GM21529 (cell line): ENCODE measurements around the gene FGGY.
"Not testable (repeated sequence)": the region's sequence is repeated elsewhere in the genome, so short reads cannot be mapped to it uniquely, and the experiment has no call there.

Source experiments
- ATAC-seq: cut with Tn5 transposase; IDR thresholded peaks from one replicate; pipeline ENCODE4 v1.9.1; 2021; ENCODE audit not compliant: unreplicated experiment

The FGGY gene

DNA sequence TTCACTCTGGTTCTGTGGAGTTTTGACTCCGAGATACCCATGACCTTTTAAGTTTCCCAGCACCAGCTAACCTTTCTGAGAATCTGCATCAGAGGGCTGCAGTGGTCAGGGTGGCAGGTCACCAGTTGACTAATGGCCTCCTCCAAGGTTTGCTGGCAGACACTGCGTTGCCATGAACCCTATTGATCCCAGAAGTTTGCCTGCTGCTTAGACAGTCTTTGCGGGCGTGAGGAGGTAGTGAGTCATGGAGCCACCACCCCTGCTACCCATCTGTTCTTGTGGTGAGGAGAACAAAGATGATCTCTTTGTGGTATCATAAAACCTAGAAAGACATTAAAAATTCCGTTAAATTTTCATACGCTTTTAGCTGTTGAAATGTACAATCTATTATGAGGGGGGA lies 180.4 kb downstream of the FGGY start:
- ATAC-seq, result no peak

DNA sequence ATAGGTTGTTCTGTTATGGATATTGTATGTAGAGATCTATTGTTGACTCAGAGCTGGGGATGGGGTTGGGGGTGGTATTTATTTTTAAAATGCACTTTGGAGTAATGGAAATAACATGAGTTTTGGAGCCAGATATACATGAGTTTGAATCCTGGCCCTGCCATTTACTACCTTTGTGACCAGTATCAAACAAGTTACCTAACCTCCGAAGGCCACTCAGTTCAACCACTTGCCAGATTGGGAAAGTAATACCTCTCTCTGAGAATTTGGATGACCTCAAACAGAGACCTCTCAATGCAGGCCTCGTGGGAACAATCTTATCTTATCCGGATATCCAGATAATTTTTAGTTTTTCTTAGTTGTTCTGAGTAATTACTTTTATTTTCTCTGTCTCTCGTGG lies 181.0 kb downstream of the FGGY start:
- no peak for ATAC-seq

DNA sequence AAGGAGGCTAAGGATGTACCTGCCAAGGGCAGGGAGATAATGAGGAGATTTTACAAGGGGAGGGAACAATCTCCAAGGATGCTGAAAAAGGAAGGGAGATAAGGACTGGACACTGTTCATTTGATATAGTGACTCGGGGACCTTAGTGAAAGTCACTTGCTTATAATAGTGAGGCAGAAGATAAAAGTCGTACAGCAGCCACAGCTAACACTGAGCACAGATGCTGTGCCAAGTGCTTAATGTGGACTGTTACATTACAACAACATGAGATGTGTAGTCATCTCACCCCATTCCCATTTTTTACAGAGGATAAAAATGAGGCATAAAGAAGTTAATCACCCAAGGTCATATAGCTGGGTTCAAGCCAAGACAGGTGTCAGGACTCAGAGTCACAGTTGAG lies 181.9 kb downstream of the FGGY start:
- no peak for ATAC-seq

DNA sequence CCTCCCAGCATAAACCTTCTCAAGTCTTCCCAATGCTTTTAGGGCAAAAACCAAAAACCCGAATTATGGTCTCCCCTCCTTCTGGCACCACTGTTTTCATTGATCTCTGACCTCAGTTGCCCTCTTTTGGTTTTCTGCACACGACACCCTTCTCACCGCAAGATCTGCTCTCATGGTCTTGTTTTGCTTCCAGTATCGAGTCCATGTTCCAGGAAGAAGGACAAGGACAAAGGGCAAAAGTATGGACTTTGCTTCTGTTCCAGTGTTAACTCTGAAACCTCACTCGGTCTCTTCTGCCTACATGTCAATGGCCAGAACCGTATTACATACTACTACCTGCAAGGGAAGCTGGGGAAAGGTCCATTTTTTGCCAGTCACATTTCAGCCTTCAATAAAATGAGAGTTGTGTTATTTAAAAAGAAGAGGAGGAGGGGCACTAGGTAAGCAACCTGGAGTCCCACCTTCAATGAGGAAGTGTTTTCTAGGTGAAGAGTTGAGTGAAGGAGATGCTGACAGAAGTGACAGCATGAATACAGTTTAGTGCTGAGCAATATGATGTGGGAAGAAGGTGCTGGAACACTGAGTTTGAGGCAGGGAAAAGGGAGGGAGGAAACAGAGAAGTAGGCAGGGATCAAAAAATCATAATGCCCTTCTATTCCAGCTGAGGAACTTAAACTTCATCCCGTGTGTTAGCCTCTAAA lies 183.4 kb downstream of the FGGY start:
- ATAC-seq, result no peak

DNA sequence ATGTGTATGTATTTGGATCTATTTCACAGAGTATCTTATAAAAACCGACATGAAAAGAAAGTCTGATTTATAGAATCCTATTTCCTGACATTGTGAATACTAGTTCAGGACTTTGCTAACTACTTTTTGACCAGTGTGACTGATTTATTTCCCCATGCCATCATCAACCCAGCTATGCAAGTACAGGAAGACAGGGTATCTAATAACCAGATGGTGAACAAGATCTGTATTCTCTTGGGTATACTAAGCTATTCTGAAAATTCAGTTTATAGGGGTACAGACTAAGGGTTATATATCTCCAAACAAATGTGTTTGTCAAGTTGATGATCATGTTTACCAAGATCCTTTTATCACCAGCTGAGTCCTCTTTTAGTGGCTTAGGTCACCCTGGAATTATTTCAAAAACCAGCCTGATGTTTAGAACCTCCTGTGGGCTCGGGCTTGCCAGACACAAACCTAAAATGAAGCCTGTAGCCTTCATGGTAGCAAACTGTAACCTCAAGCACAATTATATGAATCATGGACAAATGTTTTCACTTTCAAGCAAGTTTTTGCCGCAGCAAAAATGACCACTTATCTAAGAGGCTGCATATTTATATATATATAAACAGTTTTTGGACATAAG lies 185.1 kb downstream of the FGGY start:
- ATAC-seq, result no peak

DNA sequence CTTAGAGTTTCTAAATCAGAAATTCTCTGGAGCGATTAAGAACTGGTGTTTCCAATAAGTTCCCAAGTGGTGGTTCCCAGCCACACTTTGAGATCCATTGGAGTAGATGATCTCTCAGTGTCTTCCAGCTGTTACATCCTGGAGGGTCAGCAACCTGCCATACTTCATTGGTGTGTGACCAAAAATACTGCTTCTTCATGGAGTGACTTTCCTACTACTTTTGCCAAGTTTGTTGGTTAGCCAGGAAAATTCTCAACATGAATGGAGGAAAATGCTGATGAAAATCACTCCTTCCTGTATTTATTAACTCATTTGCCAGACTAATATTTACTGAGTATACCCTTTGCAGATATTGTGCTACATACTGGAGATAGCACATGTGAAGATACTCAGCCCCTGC lies 186.1 kb downstream of the FGGY start:
- no peak for ATAC-seq

DNA sequence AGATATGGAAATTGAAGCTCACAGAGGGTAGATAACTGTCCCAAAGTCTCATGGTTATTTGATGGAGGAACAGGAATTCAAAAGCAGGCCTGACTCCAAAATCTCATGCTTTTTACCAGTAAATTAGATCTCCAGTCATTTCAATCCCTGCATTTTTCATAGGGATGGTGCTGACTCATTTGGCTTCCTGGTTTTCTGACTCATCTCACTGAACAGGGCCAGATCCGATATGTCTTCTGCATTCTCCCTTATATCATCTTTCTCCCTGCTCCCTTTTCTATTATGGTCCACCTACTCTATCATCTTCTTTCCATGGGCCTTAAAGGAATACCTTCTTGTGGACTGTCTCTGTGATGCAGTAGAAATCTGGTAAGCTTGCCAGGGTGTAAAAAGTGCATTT lies 187.2 kb downstream of the FGGY start:
- ATAC-seq, result no peak

DNA sequence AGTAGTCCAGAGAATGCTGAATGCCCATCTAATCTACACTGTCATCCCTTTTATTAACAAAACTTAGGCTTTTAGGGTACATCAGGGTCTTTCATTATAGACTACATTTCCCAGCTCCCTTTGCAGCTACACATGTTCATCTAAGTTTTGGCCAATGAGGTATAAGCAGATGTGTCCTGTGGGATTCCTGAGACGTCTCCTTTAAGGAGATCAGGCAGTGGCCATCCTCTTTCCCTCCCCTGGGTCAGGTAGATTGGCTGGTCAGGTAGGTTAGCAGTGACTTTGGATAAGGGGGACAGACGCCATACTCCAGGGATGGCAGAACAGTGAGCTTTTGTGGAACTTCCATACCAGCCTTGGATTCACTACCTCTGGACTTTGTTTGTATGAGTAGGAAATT lies 188.3 kb downstream of the FGGY start:
- ATAC-seq, result no peak

DNA sequence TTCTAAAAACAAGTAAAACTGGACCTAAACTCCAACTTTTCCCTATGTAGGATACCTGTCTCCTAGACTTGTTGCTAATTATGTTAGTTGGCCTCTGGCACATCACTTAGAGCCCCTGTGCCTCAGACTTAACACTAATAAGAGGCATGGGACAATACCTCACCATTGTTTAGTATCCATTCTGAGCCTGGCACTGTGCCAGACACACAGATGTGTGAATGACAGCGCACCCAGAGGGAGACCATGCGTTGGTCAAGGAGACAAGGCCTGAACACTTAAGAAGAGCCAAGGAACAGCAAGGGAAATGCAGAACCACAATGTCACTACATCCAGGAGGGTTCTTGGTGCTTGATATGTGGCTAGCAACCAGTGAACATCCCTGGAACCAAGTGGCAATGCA lies 189.1 kb downstream of the FGGY start:
- no peak for ATAC-seq

DNA sequence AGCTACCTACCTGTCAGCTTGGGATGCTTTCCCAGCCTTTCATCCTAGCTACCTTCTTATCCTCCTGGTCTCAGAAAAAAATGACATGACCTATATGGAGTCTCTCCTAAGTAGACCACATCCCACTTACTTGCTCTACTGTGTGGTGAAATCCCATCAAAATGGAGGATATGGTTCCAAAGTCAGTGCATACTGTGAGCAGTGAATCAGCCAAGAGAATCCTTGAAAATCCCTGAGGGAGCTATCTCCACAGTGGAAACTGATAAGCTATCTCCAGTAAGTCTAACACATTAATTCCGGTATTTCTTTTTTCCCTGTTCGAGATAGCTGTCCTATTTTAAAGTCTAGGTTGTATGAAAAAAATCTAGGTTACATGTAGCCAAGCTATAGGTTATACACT lies 189.7 kb downstream of the FGGY start:
- no peak for ATAC-seq

DNA sequence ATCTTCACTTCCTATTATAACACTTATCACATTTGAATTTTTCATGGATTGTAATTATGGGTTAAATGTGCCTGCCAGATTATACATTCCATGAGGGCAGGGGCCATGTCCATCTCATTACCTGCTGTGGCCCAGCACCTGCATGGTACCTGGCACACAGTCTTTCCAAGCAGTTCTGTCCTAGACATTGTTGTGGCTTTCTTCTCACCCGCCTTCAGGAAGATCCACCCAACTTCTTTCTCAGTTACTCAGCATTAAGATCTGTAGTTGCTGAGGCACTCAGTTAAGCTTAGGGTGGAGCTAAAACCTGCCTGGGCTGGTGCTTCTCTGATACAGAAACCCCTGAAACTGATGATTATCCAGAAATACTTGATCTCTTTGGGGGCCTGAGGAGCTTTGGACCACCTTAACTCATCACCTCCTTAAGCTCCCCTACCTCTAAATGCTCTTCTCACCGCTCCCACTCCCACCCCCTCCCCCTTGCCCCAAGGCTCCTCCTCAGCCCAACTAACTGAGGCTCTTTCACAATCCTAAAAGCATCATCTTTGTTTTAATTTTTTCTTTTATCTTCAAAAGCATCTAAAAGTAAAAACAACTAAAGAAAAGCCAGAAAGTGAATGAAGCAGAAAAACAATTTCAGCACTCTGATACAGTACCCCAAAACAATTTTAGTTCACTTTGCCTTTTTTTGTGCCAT lies 190.6 kb downstream of the FGGY start:
- no peak for ATAC-seq

DNA sequence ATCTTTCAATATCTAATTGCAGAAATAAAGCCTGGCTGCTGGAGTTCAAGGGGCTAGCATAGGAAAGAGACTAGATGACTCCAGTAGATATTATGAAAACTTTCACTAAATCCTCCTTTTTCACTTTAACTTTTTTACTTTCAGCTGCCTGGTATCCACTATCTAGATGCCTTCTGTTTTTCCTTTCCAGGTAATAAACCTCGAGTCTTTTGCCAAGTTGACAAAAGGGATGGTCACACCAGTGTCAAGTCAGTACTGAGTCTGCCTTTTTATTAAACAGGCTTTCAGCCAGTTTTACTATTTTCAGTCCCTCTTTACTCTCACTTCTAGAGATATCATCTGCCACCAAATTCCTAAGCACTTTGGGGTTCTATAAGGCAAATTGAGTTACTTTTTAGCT lies 195.6 kb downstream of the FGGY start:
- no peak for ATAC-seq

DNA sequence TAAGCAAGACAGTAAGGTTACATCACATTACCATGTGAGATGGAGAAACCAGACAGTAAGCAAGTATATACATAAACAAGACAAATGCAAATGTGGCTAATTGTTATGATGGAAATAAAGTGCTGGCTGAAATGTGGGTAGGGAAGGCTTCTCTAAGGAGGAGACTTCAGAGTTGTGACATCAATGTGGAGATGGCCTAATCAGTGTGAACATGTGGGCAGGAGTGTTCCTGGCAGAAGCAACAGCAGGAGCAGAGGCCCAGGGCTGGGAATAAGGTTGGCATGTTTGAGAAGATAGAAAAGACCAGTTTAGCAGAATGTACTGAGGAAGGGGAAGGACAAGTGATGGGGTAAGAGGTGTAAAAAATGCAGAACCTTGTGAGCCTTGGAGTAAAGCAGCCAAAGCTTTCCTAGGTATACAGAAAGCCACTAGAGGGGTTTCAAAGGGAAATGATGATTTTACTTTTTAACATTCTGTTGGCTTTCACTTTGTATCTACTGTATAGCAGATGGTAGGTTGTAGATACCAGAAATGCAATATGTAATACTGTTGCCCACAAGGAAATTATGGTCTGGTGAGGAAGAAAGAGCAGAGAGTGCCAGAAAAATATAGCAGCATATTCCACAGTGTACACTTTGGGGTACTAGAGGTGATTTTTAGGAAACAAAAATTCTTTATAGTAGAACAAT lies 197.4 kb downstream of the FGGY start:
- no peak for ATAC-seq

DNA sequence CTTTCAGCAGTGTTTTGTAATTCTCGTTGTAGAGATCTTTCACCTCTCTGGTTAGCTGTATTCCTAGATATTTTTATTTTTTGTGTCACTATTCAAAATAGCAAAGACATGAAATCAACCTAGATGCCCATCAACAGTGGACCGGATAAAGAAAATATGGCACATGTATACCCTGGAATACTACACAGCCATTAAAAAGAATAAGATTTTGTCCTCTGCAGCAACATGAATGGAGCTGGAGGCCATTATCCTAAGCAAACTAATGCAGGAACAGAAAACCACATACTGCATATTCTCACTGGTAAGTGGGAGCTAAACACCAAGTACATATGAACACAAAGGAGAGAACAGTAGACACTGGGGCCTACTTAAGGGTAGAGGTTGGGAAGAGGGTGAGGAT lies 199.3 kb downstream of the FGGY start:
- not testable (repeated sequence) for ATAC-seq

DNA sequence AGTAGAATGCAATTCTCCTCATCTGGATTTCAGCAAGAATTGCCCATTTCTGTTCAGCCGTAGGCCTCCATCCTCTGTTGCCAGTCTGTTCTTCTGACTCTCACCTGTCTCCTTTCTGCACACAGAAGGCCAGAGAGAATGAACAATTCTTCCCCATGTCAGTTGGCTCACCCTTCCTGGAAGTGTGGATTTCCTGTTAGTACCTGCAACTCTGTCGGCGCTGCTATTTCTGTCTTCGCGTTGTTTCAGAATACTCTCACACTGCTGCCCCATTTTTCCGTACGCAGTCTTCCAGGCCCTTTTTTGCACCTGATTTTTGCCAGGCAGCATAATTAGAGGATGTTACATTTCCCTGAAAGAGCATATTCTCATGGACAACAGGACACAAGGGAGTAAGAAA lies 200.7 kb downstream of the FGGY start:
- ATAC-seq, result no peak

DNA sequence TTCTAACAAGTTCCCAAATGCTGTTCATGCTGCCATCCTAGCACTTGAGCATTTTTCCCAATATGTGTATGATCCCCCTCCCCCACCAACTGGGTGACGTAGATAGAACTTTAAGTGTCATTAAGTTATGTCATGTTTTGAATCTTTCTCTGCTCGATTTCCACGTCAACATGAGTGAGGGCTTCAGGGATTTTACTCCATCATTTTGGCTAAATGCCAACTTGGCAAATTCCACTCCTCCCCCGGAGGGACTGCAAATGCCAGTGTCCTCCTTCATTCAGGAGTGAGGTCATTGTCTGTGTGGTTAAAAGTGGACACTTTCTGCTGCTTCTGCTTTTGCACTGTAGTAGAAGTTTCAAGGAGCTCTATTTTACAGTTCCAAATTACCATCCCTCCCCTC lies 201.7 kb downstream of the FGGY start:
- no peak for ATAC-seq

DNA sequence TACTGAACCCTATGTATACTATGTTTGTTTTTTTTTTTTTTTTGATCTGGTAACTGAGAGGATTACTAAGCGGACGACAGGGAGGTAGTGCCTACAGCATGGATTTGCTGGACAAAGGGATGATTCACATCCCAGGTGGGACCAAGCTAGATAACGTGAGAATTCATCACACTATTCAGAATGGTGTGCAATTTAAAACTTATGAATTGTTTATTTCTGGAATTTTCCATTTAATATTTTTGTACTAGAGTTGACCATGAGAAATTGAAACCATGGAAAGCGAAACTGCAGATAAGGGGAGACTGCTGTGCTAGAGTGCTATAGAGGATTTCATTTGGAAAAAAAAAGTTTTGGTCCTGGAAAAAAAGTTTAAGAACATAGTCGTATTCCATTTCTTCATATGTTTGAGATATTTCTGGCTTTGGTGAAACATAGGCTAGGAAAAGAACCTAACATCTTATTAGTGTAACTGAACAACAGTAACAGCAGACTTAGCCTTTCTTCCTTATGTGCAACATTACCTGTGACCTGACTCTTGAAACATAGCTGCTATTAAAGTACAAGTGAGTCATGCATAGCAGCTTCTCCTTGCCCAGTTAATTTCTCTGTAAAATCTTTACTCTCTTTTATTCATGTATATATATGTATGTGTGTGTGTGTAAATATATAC lies 202.5 kb downstream of the FGGY start:
- no peak for ATAC-seq

DNA sequence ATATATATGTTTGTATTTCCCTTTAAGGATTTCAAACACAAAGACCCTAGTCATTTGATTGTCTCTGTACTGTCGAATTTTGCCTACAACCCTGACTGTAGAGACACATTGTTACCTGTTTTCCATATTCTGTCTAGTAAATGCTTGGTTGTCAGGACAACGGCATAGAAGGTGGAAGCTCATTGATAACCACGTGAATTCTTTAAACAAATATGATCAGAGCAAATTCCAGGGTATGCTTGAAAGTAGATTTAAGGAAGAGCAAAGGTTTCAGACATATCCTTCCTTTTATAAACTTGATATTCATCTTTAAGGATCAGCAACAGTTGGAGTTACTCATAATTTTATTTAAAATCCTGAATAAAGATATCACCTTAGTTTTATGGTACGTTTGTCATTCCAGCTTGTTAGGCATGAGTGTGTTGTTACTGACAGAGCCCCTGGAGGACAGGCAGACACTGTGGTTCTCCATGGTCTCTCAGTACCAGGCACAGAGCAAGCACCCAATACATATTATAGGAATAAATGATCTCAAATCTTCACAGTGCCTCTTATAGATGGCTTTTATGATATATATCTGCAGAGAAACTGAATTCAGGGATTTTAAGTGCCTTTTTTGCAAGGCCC lies 203.2 kb downstream of the FGGY start:
- no peak for ATAC-seq

DNA sequence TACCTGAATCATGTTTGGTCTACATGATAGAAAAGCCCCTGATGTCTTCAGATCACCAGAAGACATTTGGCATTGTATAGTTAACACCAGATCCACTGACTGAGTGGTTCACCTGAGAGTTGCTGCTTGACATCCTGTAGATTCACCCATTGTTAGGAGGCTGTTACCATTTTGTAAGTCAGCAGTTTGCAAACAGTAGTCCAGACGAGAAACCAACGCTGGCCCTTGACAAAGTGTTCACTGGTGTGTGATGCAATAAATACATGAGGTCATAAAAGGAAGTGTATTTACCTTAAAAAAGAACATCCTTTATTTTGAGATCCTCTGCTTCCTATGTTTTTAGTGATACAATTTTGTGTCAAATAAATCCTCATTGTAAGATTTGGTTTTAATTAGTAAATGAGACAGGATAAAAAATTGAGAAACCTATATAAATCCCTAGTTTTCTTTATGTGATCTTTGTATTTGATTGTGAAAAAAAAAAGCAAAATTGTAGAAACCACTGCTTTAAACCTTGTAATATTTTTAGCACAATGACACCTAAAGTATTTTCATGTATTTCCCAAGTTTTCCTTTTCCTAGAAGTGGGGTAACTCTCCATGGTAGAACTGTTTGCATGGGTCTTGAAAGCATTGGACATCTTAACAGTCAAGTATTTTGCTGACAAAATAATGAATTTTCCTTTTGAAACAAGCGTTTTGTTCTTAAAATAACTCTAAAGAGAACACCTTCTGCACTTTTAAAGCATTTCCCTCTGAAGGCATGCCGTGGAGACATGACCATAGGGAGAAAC lies 204.3 kb downstream of the FGGY start:
- no peak for ATAC-seq
